HCT116 (cell line): Measurements from ENCODE around the gene MYO10. TPM values are rescaled to one million over a fixed set of nuclear protein-coding genes. Genes with fewer than 3 reads are reported as not detected.

Source experiments
- ATAC-seq: fragments of 200-7000 bp; cut with Tn5 transposase; 2 replicates; pipeline ENCODE4 v1.9.1; 2020; ENCODE audit warnings: mild to moderate bottlenecking, moderate library complexity
- BruUV-seq: library from RNA; stranded (reverse); fragments of 400-500 nt; replicated peaks from 2 replicates; lab custom pipeline; 2021; lab: Mats Ljungman, UMichigan
- CTCF ChIA-PET: fragments of 300-600 bp; sonication (Branson Sonifier 250); formaldehyde crosslinking; loops from one replicate; lab custom pipeline; 2021; ENCODE audit warnings: antibody characterized with exemption; lab: Charles Lee
- POLR2A ChIA-PET: fragments of 300-600, 350-600 bp; sonication (Branson Sonifier 250); formaldehyde crosslinking; loops from one replicate; lab custom pipeline; 2021; ENCODE audit warnings: antibody characterized with exemption; lab: Charles Lee
- RAD21 ChIA-PET, 2 experiments: fragments of 300-600 bp; sonication (Branson Sonifier 250); formaldehyde crosslinking; loops; one replicate each; lab custom pipeline; 2023; ENCODE audit warnings: low total read pairs in 2 of 2; ENCODE audit not compliant: uncharacterized antibody in 2 of 2, unreplicated experiment in 2 of 2, low non-redundant PET in 1 of 2; lab: Charles Lee
- DNase-seq: peaks from one replicate; pipeline ENCODE4 v3.0.0-alpha.2; 2010; ENCODE audit warnings: low read depth, low spot score
- H2AFZ ChIP-seq: fragments of 200-600 bp; shearing (Covaris generic), sonication (generic); 2 replicates; pipeline ENCODE4 v1.6.1; 2017; ENCODE audit warnings: low read depth, mixed run types, mixed read lengths, antibody characterized with exemption, low read length; ENCODE audit not compliant: poor library complexity, severe bottlenecking
- H3K27ac ChIP-seq: 2 replicates; pipeline ENCODE4 v1.5.1; 2012; ENCODE audit warnings: low read depth, low read length
- H3K27me3 ChIP-seq: fragments of 200-600 bp; sonication (generic); 2 replicates; pipeline ENCODE4 v1.6.1; 2016; ENCODE audit warnings: mixed run types, low read length, mixed read lengths; ENCODE audit not compliant: insufficient read depth
- H3K36me3 ChIP-seq, 2 experiments: fragments of 200-500 bp in 1 of 2; fragments of 200-600 bp in 1 of 2; sonication (Bioruptor generic) in 1 of 2; sonication (generic) in 1 of 2; 2 replicates each; pipeline versions ENCODE4 v1.5.1 to v1.6.1; 2014 to 2016; ENCODE audit warnings: low read length in 2 of 2, inconsistent platforms in 1 of 2, mixed read lengths in 1 of 2, mixed run types in 1 of 2; ENCODE audit not compliant: insufficient read depth in 2 of 2, control insufficient read depth in 1 of 2
- H3K4me1 ChIP-seq, 2 experiments: fragments of 200-600 bp in 1 of 2; sonication (generic) in 1 of 2; 2 replicates each; pipeline versions ENCODE4 v1.5.1 to v1.6.1; 2012 to 2017; ENCODE audit warnings: low read length in 2 of 2, inconsistent platforms in 1 of 2, mild to moderate bottlenecking in 1 of 2, mixed read lengths in 1 of 2, mixed run types in 1 of 2, moderate library complexity in 1 of 2; ENCODE audit not compliant: insufficient read depth in 2 of 2, control insufficient read depth in 1 of 2
- H3K4me2 ChIP-seq: fragments of 200-600 bp; sonication (generic); 2 replicates; pipeline ENCODE4 v1.6.1; 2017; ENCODE audit warnings: mixed run types, low read length, mixed read lengths
- H3K4me3 ChIP-seq, 2 experiments: fragments of 200-600 bp in 1 of 2; sonication (generic) in 1 of 2; replicated peaks in 1 of 2; 2 replicates each; pipeline ENCODE4 v1.5.1; 2011 to 2016; ENCODE audit warnings: low read length in 2 of 2, control low read depth in 1 of 2, low read depth in 1 of 2, mild to moderate bottlenecking in 1 of 2, mixed read lengths in 1 of 2, mixed run types in 1 of 2
- H3K79me2 ChIP-seq: fragments of 200-600 bp; sonication (generic); 2 replicates; pipeline ENCODE4 v1.6.1; 2017; ENCODE audit warnings: mild to moderate bottlenecking, mixed run types, low read length, moderate library complexity, mixed read lengths; ENCODE audit not compliant: insufficient read depth
- H3K9ac ChIP-seq: fragments of 200-600 bp; sonication (generic); 2 replicates; pipeline ENCODE4 v1.6.1; 2016; ENCODE audit warnings: low read length, mixed read lengths
- H3K9me2 ChIP-seq: fragments of 200-600 bp; sonication (generic), shearing (Covaris generic); 2 replicates; pipeline ENCODE4 v1.6.1; 2017; ENCODE audit warnings: mixed run types, mild to moderate bottlenecking, moderate library complexity; ENCODE audit not compliant: insufficient read depth
- H3K9me3 ChIP-seq, 2 experiments: fragments of 200-500 bp in 1 of 2; fragments of 200-600 bp in 1 of 2; sonication (Bioruptor generic) in 1 of 2; sonication (generic) in 1 of 2; 2 replicates each; pipeline ENCODE4 v1.6.1; 2014 to 2017; ENCODE audit warnings: low read length in 2 of 2, mixed read lengths in 2 of 2, inconsistent platforms in 1 of 2, low read depth in 1 of 2, mild to moderate bottlenecking in 1 of 2, mixed run types in 1 of 2, moderate library complexity in 1 of 2; ENCODE audit not compliant: control insufficient read depth in 1 of 2, insufficient read depth in 1 of 2
- H4K20me1 ChIP-seq: fragments of 200-600 bp; sonication (generic), shearing (Covaris generic); 2 replicates; pipeline ENCODE4 v1.6.1; 2017; ENCODE audit warnings: mixed run types, mild to moderate bottlenecking, moderate library complexity; ENCODE audit not compliant: insufficient read depth
- CBX3 ChIP-seq: IDR thresholded peaks from 2 replicates; pipeline ENCODE4 v1.6.1; 2012; ENCODE audit warnings: low read depth
- CEBPB ChIP-seq: IDR thresholded peaks from 2 replicates; pipeline ENCODE4 v1.6.1; 2012; ENCODE audit warnings: low read depth
- ELF1 ChIP-seq: IDR thresholded peaks from 2 replicates; pipeline ENCODE4 v1.6.1; 2012; ENCODE audit warnings: low read depth, borderline replicate concordance
- JUND ChIP-seq: IDR thresholded peaks from 2 replicates; pipeline ENCODE4 v1.6.1; 2012
- POLR2A ChIP-seq: IDR thresholded peaks from 2 replicates; pipeline ENCODE4 v1.7.0; 2011; ENCODE audit warnings: borderline replicate concordance; ENCODE audit not compliant: insufficient read depth, insufficient read length; ENCODE audit errors: extremely low read depth
- POLR2AphosphoS5 ChIP-seq: IDR thresholded peaks from 2 replicates; pipeline ENCODE4 v1.6.1; 2011; ENCODE audit warnings: mild to moderate bottlenecking, low read depth, low read length, moderate library complexity
- RAD21 ChIP-seq: IDR thresholded peaks from 2 replicates; pipeline ENCODE4 v1.6.1; 2012; ENCODE audit warnings: low read depth, mild to moderate bottlenecking
- SP1 ChIP-seq: IDR thresholded peaks from 2 replicates; pipeline ENCODE4 v1.6.1; 2012; ENCODE audit warnings: low read depth
- YY1 ChIP-seq: IDR thresholded peaks from 2 replicates; pipeline ENCODE4 v1.6.1; 2011; ENCODE audit warnings: low read length, low read depth, moderate library complexity, mild to moderate bottlenecking; ENCODE audit not compliant: insufficient replicate concordance; ENCODE audit errors: extremely low read depth
- ZFX ChIP-seq: fragments of 450-650 bp; IDR thresholded peaks from 2 replicates; pipeline ENCODE4 v1.6.1; 2017
- ZNF274 ChIP-seq: fragments of 200-500 bp; sonication (Bioruptor generic); IDR thresholded peaks from 2 replicates; pipeline ENCODE4 v1.6.1; 2014; ENCODE audit warnings: mild to moderate bottlenecking, low read depth, low read length, inconsistent platforms
- intact Hi-C: fragments of 100-400 bp; cut with micrococcal nuclease; formaldehyde crosslinking; loops from 2 replicates; pipeline ENCODE4 v1.10.0; 2022
- total RNA-seq: library from RNA; stranded (reverse); gene quantifications from one replicate; pipeline ENCODE4 v1.2.1, GENCODE V29; 2021; ENCODE audit not compliant: unreplicated experiment
- TF ChIP-seq, protein P1 (sequence below): IDR thresholded peaks from 2 replicates; pipeline ENCODE4 v1.6.1; 2011; ENCODE audit warnings: mild to moderate bottlenecking, low read length, moderate library complexity; ENCODE audit not compliant: insufficient replicate concordance; ENCODE audit errors: extremely low read depth
- TF ChIP-seq, protein P2 (sequence below): IDR thresholded peaks from 2 replicates; pipeline ENCODE4 v1.6.1; 2012

The MYO10 gene
- total RNA-seq, 1 experiment from 2014 or later = 34.9 TPM

DNA sequence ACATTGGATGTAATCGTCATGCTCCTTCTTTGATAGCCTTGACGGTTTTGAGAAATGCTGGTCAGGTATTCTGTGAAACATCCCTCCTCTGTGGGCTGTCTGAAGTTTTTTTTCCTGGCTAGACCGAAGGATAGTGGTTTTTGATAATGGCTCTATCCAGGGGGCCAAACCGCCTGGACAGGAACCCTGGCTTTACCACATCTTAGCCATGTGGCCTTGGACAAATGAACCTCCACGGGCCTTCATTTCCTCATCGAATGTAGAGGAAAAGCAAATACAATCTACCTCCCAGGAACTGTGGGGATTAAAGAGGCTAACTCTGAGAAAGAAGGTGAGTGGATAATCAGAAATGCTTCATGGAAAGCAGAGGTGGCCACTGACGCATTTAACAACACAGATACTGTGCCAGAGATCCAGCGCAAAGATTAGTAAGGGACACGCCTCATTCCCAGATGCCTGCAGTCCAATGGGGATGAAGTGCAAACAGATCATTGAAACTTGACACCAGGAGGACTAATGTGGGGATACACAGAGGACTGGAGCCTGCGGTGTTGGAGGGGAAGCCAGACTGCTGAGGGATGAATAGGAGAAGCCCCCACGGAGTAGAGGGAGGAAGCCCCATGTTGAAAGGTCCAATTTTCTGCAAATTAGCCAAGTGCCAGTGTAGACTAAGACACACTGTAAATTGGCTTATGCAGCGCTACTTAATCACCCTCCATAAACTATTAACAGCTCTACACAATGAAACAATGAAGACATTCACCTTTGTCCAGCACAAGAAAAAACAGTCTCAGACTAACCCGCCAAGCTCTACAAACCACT, 41.6 kb downstream of the MYO10 start:
- no peaks in the 10 kb centered on the region for H3K27me3 ChIP-seq
- intact Hi-C loops = no loop called here
- BruUV-seq = TSS peak; percentile 73
- H4K20me1 ChIP-seq = no peaks in the 10 kb centered on the region
- H3K4me3 ChIP-seq = peak overlapping the region; percentile 13 to 36; a peak in 3 of 4 replicates
- no peak for TF ChIP-seq ELF1
- TF ChIP-seq, protein P1, sequence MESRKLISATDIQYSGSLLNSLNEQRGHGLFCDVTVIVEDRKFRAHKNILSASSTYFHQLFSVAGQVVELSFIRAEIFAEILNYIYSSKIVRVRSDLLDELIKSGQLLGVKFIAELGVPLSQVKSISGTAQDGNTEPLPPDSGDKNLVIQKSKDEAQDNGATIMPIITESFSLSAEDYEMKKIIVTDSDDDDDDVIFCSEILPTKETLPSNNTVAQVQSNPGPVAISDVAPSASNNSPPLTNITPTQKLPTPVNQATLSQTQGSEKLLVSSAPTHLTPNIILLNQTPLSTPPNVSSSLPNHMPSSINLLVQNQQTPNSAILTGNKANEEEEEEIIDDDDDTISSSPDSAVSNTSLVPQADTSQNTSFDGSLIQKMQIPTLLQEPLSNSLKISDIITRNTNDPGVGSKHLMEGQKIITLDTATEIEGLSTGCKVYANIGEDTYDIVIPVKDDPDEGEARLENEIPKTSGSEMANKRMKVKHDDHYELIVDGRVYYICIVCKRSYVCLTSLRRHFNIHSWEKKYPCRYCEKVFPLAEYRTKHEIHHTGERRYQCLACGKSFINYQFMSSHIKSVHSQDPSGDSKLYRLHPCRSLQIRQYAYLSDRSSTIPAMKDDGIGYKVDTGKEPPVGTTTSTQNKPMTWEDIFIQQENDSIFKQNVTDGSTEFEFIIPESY = peak; percentile 49
- TF ChIP-seq POLR2AphosphoS5 = peak; percentile 50; the same call in 1 of the 2 replicates
- peak; percentile 2; the same call in 1 of the 2 replicates for TF ChIP-seq RAD21
- peak; percentile 87 for TF ChIP-seq CBX3
- TF ChIP-seq JUND = peak; percentile 34; the same call in 1 of the 2 replicates
- peak; percentile 74 for TF ChIP-seq SP1
- peak; percentile 22 for TF ChIP-seq POLR2A
- no peak for TF ChIP-seq ZNF274
- TF ChIP-seq YY1 = peak; percentile 8
- TF ChIP-seq CEBPB = no peak
- TF ChIP-seq, protein P2, sequence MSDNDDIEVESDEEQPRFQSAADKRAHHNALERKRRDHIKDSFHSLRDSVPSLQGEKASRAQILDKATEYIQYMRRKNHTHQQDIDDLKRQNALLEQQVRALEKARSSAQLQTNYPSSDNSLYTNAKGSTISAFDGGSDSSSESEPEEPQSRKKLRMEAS = 0 out of 2 replicates have a peak, but pooled peaks have one; percentile 38
- no peak for TF ChIP-seq ZFX
- TF ChIP-seq, all 23 proteins: peak for 9
- POLR2A ChIA-PET = interaction anchor here (0.8 kb wide), 1 partner anchor 19 kb away, joined by 3 read pairs; no protein-coding TSS in a partner anchor
- Histone ChIP-seq H3K9me3 (no peaks in the 10 kb centered on the region), H3K4me2 (peak overlapping the region; percentile 61), H3K9ac (peak overlapping the region; percentile 38), H3K27ac (peak overlapping the region; percentile 66), H3K9me2 (no peaks in the 10 kb centered on the region), H3K4me1 (peaks cover 81 to 82% of the 10 kb centered on the region in 2 experiments), H3K36me3 (no peaks in the 10 kb centered on the region), H2AFZ (no peak overlapping the region), H3K79me2 (peaks cover 82% of the 10 kb centered on the region)
- DNase-seq (peak; percentile 89), ATAC-seq (peak; percentile 87)
- RAD21 ChIA-PET = no interaction called here
- CTCF ChIA-PET = no interaction called here
